Measurements from ENCODE around the gene STX4. TPM values are rescaled to one million over a fixed set of nuclear protein-coding genes. Genes with fewer than 3 reads are reported as not detected.
A peak's percentile ranks its signal among the peaks of the same experiment; 100 is the strongest.

The STX4 gene
- total RNA-seq, 2 donors from 2014 or later = 40.7 to 51.7 TPM

GRCh38 chr16:31073142-31073969, 40.0 kb downstream of the STX4 start:
- intact Hi-C loops (cut with DNase I) = loop anchor here (5.0 kb wide), 1 partner anchor 41 kb away; the partner anchor contains the start of gene STX4
- no peaks in the 10 kb centered on the region for H3K9me3 ChIP-seq
- whole genome bisulfite sequencing = under 1% methylated on average over 66 of the region's 83 CpGs
- no peaks in the 10 kb centered on the region for H3K27me3 ChIP-seq (replicated peaks; ENCODE audit: insufficient read depth)
- peaks cover 8 to 21% of the 10 kb centered on the region in 2 donors for H3K36me3 ChIP-seq
- peak; percentile 91 for DNase-seq (ENCODE audit: low spot score)
- peaks cover 10% of the 10 kb centered on the region for H3K4me1 ChIP-seq (replicated peaks)
- H3K4me3 ChIP-seq = peak overlapping the region; percentile 97 to 99
- H3K27ac ChIP-seq = peak overlapping the region; percentile 91 to 94
- TF ChIP-seq POLR2AphosphoS5 (IDR thresholded peaks at IDR 0.05) (peak; percentile 9), POLR2A (IDR thresholded peaks at IDR 0.05) (peak; percentile 33)
- TF ChIP-seq, protein P1, sequence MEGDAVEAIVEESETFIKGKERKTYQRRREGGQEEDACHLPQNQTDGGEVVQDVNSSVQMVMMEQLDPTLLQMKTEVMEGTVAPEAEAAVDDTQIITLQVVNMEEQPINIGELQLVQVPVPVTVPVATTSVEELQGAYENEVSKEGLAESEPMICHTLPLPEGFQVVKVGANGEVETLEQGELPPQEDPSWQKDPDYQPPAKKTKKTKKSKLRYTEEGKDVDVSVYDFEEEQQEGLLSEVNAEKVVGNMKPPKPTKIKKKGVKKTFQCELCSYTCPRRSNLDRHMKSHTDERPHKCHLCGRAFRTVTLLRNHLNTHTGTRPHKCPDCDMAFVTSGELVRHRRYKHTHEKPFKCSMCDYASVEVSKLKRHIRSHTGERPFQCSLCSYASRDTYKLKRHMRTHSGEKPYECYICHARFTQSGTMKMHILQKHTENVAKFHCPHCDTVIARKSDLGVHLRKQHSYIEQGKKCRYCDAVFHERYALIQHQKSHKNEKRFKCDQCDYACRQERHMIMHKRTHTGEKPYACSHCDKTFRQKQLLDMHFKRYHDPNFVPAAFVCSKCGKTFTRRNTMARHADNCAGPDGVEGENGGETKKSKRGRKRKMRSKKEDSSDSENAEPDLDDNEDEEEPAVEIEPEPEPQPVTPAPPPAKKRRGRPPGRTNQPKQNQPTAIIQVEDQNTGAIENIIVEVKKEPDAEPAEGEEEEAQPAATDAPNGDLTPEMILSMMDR (IDR thresholded peaks at IDR 0.05) = peak in 2 of 4 experiments; percentile 15 to 17

- under 1% methylated on average over 48 of the region's 48 CpGs for WGBS
Observed at GRCh38 chr16:31073970-31074813, 40.8 kb downstream of the STX4 start, which contains the start of the genes ZNF646 and ZNF668. Gene ZNF646, plus strand, starts transcription at chr16:31074422. Its CDS starts 1,903 bp downstream, at chr16:31076325. Gene ZNF668, minus strand, starts transcription at chr16:31074240. Its CDS starts 9,781 bp downstream, at chr16:31064459.

GRCh38 chr16:31074814-31075183, 41.4 kb downstream of the STX4 start:
- H3K4me3 ChIP-seq = peak overlapping the region; percentile 97 to 99
- peaks cover 8 to 27% of the 10 kb centered on the region in 2 donors for H3K36me3 ChIP-seq
- WGBS = under 1% methylated on average over 7 of the region's 7 CpGs
- no peak for DNase-seq (ENCODE audit: low spot score)
- no peaks in the 10 kb centered on the region for H3K9me3 ChIP-seq
- peaks cover 10% of the 10 kb centered on the region for H3K4me1 ChIP-seq (replicated peaks)
- TF ChIP-seq POLR2AphosphoS5 (IDR thresholded peaks at IDR 0.05) = no peak
- no peak for TF ChIP-seq POLR2A (IDR thresholded peaks at IDR 0.05)
- TF ChIP-seq, protein P1 (IDR thresholded peaks at IDR 0.05) = no peak
- intact Hi-C loops (cut with DNase I) = loop anchor here (2.0 to 5.0 kb wide), 2 partner anchors 20 to 42 kb away; partner anchors contain the start of genes STX4 and VKORC1
- no peaks in the 10 kb centered on the region for H3K27me3 ChIP-seq (replicated peaks; ENCODE audit: insufficient read depth)
- peak overlapping the region; percentile 91 to 94 for H3K27ac ChIP-seq

More at GRCh38 chr16:31073970-31074813, 40.8 kb downstream of the STX4 start, which contains the start of the genes ZNF646 and ZNF668:
- H3K36me3 ChIP-seq = peaks cover 8 to 27% of the 10 kb centered on the region in 2 donors
- peak; percentile 99 for DNase-seq (ENCODE audit: low spot score)
- TF ChIP-seq, protein P1 (IDR thresholded peaks at IDR 0.05) = peak in 1 of 4 experiments; percentile 10
- TF ChIP-seq POLR2A (IDR thresholded peaks at IDR 0.05) = peak; percentile 55
- peak; percentile 96 for TF ChIP-seq POLR2AphosphoS5 (IDR thresholded peaks at IDR 0.05)
- intact Hi-C loops (cut with DNase I) = loop anchor here (2.0 to 5.0 kb wide), 2 partner anchors 21 to 42 kb away; partner anchors contain the start of genes STX4 and VKORC1
- H3K27me3 ChIP-seq (replicated peaks; ENCODE audit: insufficient read depth) = no peaks in the 10 kb centered on the region
- H3K27ac ChIP-seq = peak within 1 kb of the TSS; percentile 91 to 94
- H3K9me3 ChIP-seq = no peaks in the 10 kb centered on the region
- H3K4me3 ChIP-seq = peak within 1 kb of the TSS; percentile 97 to 99
- peaks cover 10% of the 10 kb centered on the region for H3K4me1 ChIP-seq (replicated peaks)

DNA sequence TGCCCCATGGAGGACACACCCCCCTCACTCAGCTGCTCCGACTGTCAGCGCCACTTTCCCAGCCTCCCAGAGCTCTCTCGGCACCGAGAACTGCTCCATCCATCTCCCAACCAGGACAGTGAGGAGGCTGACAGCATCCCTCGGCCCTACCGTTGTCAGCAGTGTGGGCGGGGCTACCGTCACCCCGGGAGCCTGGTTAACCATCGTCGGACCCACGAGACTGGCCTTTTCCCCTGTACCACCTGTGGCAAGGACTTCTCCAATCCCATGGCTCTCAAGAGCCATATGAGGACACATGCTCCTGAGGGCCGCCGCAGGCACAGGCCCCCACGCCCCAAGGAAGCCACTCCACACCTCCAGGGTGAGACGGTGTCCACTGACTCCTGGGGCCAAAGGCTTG, 43.0 kb downstream of the STX4 start:
- 71% methylated on average over 16 of the region's 16 CpGs for WGBS

More for the DNA sequence above, 43.0 kb downstream of the STX4 start:
- no peak for DNase-seq (ENCODE audit: low spot score)
- H3K27ac ChIP-seq = no peak overlapping the region
- no peaks in the 10 kb centered on the region for H3K27me3 ChIP-seq (replicated peaks; ENCODE audit: insufficient read depth)
- H3K4me3 ChIP-seq = no peak overlapping the region
- H3K9me3 ChIP-seq = no peaks in the 10 kb centered on the region
- TF ChIP-seq, protein P1 (IDR thresholded peaks at IDR 0.05) = no peak
- TF ChIP-seq POLR2AphosphoS5 (IDR thresholded peaks at IDR 0.05) (no peak), POLR2A (IDR thresholded peaks at IDR 0.05) (no peak)
- peaks cover 10% of the 10 kb centered on the region for H3K4me1 ChIP-seq (replicated peaks)
- intact Hi-C loops (cut with DNase I) = no loop called here
- peaks cover 8 to 35% of the 10 kb centered on the region in 2 donors for H3K36me3 ChIP-seq

All from prostate gland (tissue), 2 donors.